K562 treated with DMSO at 1 percent for 48 hours (cell line): ENCODE results near the gene CUTC. TPM values are rescaled to one million over a fixed set of nuclear protein-coding genes. Genes with fewer than 3 reads are reported as not detected.

ENCODE experiments used
- total RNA-seq: library from RNA; unstranded; fragments of 300-600 nt; gene quantifications from 2 replicates; pipeline ENCODE4 v1.2.3, GENCODE V29; 2022; ENCODE audit warnings: low replicate concordance; ENCODE audit errors: extremely low read depth

Gene CUTC, protein sequence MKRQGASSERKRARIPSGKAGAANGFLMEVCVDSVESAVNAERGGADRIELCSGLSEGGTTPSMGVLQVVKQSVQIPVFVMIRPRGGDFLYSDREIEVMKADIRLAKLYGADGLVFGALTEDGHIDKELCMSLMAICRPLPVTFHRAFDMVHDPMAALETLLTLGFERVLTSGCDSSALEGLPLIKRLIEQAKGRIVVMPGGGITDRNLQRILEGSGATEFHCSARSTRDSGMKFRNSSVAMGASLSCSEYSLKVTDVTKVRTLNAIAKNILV
- total RNA-seq: not detected in 2 replicates

GRCh38 chr10:99732033-99732842 lies at the start of gene CUTC, which contains the start of gene COX15:
CUTC (plus strand) TSS chr10:99732234; CDS start chr10:99732349, 115 bp downstream.
COX15 (minus strand) TSS chr10:99732127; CDS start chr10:99732049, 78 bp downstream.

GRCh38 chr10:99782447-99783286 lies 50.6 kb downstream of the CUTC start, which contains the start of gene ABCC2:
ABCC2 (plus strand) TSS chr10:99782640; CDS start chr10:99782845, 205 bp downstream.

Other genes with a start within 250 kb of the CUTC start
- not detected in 2 replicates for gene NKX2-3, start 199.3 kb upstream of the CUTC start, total RNA-seq
- not detected in 2 replicates for gene SLC25A28, start 111.8 kb upstream of the CUTC start, total RNA-seq
- gene ENTPD7, start 72.7 kb upstream of the CUTC start, total RNA-seq: not detected in 2 replicates
- not detected in 2 replicates for gene COX15, start 107 bp upstream of the CUTC start, total RNA-seq
- not detected in 2 replicates for gene ABCC2, start 50.4 kb downstream of the CUTC start, total RNA-seq